Mesodermal cell (in vitro differentiated cells): ENCODE data around the gene LHX3.

Source experiments
- H3K27ac ChIP-seq: 2 replicates; pipeline ENCODE4 v1.7.0; 2013; ENCODE audit warnings: mild to moderate bottlenecking, low read depth, low read length, moderate library complexity; ENCODE audit not compliant: severe bottlenecking
- H3K36me3 ChIP-seq: 2 replicates; pipeline ENCODE4 v1.7.1; 2013; ENCODE audit warnings: mild to moderate bottlenecking, low read length, moderate library complexity; ENCODE audit not compliant: control insufficient read depth, insufficient read depth
- H3K4me1 ChIP-seq: one replicate; pipeline ENCODE4 v1.7.1; 2013; ENCODE audit warnings: mild to moderate bottlenecking, low read length; ENCODE audit not compliant: insufficient read depth, control insufficient read depth, poor library complexity, severe bottlenecking
- H3K4me3 ChIP-seq: 2 replicates; pipeline ENCODE4 v1.7.0; 2013; ENCODE audit warnings: low read length, control low read depth, mild to moderate bottlenecking; ENCODE audit not compliant: insufficient read depth, poor library complexity, severe bottlenecking; ENCODE audit errors: extremely low read depth
- H3K9me3 ChIP-seq: 2 replicates; pipeline ENCODE4 v1.7.1; 2013; ENCODE audit warnings: mild to moderate bottlenecking, low read length, moderate library complexity; ENCODE audit not compliant: control insufficient read depth
- WGBS, 2 experiments: methylation state at CpG; one replicate each; pipeline ENCODE4 v1.1.5; 2013; ENCODE audit warnings: missing lambda C conversion rate in 2 of 2; ENCODE audit not compliant: insufficient coverage in 2 of 2; 5-methylcytosine and 5-hydroxymethylcytosine counted together

LHX3 gene

GRCh38 chr9:136223871-136224640, 19.1 kb upstream of the LHX3 start:
- Histone ChIP-seq H3K9me3 (no peaks in the 10 kb centered on the region), H3K27ac (no peak overlapping the region), H3K36me3 (peaks cover 17% of the 10 kb centered on the region), H3K4me3 (no peak overlapping the region), H3K4me1 (peaks cover 22% of the 10 kb centered on the region)
- 98 to 99% methylated on average over 24 to 25 of the region's 30 CpGs for WGBS, 2 experiments

- WGBS, 2 experiments: 95 to 99% methylated on average over 13 of the region's 13 CpGs
- H3K9me3 ChIP-seq: no peaks in the 10 kb centered on the region
- H3K27ac ChIP-seq: no peak overlapping the region
- peaks cover 22% of the 10 kb centered on the region for H3K36me3 ChIP-seq
- H3K4me3 ChIP-seq: no peak overlapping the region
- H3K4me1 ChIP-seq: peaks cover 13% of the 10 kb centered on the region
These were observed 18.0 kb upstream of the LHX3 start for GRCh38 chr9:136222906-136223285.

DNA sequence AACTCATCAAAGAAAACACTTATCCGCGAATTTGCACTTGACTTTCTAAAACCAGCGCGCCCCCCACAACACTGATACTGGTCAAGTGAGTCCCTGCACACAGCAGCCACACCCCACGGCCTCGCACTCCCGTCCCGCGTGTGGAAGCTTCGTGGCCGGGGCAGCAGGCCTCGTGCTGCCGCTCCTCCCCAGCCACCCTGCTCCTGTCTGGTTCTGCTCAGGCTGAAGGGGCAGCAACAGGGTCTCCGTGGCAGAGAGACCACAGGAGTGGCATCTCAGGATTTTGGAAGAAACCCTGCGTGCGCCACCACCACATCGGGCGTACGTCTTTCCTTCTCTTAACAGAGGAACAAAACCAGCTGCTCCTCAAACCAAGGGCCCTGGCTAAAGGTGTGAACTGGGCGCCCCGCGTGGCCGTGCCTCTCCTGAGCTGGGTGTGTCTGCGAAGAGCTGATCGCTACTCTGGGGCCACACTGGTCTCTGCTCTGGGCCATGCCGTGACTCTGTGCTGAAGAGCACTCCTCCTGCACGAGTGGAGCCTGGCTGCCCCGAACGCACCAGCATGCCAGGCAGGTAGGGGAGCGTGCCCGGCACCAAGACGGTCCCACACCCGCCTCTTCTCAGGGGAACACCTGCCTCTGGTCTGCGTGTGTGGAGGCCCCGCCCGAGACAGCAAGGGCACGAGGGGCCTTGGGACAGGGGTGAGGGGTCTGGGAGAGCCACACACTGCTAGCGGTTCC, 17.4 kb upstream of the LHX3 start:
- Histone ChIP-seq H3K4me3 (no peak overlapping the region), H3K4me1 (peaks cover 13% of the 10 kb centered on the region), H3K27ac (no peak overlapping the region), H3K9me3 (no peaks in the 10 kb centered on the region), H3K36me3 (peaks cover 22% of the 10 kb centered on the region)
- 94 to 97% methylated on average over 36 to 38 of the region's 38 CpGs for WGBS, 2 experiments

DNA sequence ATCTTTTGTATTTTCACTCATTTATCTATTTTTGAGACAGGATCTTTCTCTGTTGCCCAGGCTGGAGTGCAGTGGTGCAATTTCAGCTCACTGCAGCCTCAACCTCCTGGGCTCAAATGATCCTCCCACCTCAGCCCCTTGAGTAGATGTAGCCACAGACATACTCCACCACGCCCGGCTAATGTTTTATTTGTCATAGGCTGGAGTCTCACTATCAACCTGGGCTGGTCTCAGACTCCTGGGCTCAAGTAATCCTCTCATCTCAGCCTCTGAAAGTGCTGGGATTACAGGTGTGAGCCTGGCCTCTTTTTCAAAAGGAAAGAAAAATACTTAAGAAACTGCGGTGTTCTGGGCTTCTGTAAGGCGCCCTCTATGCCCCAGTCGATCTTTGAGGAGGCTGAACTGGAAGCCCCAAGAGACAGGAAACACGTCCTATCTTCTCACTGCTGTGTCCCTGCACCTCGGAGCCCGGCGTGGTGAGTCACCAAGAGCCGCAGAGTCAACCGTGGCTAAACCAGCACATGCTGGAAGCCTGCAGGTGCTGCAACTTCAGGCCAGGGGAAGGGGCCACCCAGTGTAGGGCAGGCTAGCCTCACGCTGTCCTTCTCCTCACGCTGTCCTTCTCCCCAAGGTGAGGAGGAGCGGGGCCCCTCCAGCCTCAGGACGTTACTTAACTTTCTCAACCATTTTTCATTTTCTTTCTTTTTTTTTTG, 15.2 kb upstream of the LHX3 start:
- H3K9me3 ChIP-seq: no peaks in the 10 kb centered on the region
- no peak overlapping the region for H3K27ac ChIP-seq
- peaks cover 13% of the 10 kb centered on the region for H3K4me1 ChIP-seq
- no peak overlapping the region for H3K4me3 ChIP-seq
- WGBS, 2 experiments: 76 to 82% methylated on average over 12 to 15 of the region's 15 CpGs
- H3K36me3 ChIP-seq: peaks cover 35% of the 10 kb centered on the region

GRCh38 chr9:136219276-136219675, 14.3 kb upstream of the LHX3 start:
- peaks cover 13% of the 10 kb centered on the region for H3K4me1 ChIP-seq
- peaks cover 3% of the 10 kb centered on the region for H3K9me3 ChIP-seq
- no peak overlapping the region for H3K4me3 ChIP-seq
- H3K36me3 ChIP-seq: peaks cover 40% of the 10 kb centered on the region
- H3K27ac ChIP-seq: no peak overlapping the region
- WGBS, 2 experiments: 87 to 96% methylated on average over 8 of the region's 13 CpGs

- Histone ChIP-seq H3K27ac (no peak overlapping the region), H3K4me3 (no peak overlapping the region), H3K4me1 (peaks cover 13% of the 10 kb centered on the region), H3K9me3 (peaks cover 5% of the 10 kb centered on the region), H3K36me3 (peaks cover 46% of the 10 kb centered on the region)
- WGBS, 2 experiments: 88 to 95% methylated on average over 12 to 13 of the region's 15 CpGs
These were observed 13.7 kb upstream of the LHX3 start for GRCh38 chr9:136218673-136219072.

GRCh38 chr9:136218271-136218670, 13.3 kb upstream of the LHX3 start:
- H3K36me3 ChIP-seq: peaks cover 46% of the 10 kb centered on the region
- H3K27ac ChIP-seq: no peak overlapping the region
- H3K9me3 ChIP-seq: peaks cover 5% of the 10 kb centered on the region
- H3K4me1 ChIP-seq: peaks cover 13% of the 10 kb centered on the region
- 94 to 99% methylated on average over 8 to 9 of the region's 16 CpGs for WGBS, 2 experiments
- H3K4me3 ChIP-seq: no peak overlapping the region

- peaks cover 5% of the 10 kb centered on the region for H3K9me3 ChIP-seq
- no peak overlapping the region for H3K27ac ChIP-seq
- peaks cover 13% of the 10 kb centered on the region for H3K4me1 ChIP-seq
- H3K36me3 ChIP-seq: peaks cover 41% of the 10 kb centered on the region
- H3K4me3 ChIP-seq: no peak overlapping the region
- WGBS, 2 experiments: 90% methylated on average over 31 of the region's 37 CpGs
These were observed 11.8 kb upstream of the LHX3 start for GRCh38 chr9:136216541-136217244.

- Histone ChIP-seq H3K27ac (no peak overlapping the region), H3K36me3 (peaks cover 57% of the 10 kb centered on the region), H3K9me3 (peaks cover 5% of the 10 kb centered on the region), H3K4me3 (no peak overlapping the region), H3K4me1 (no peaks in the 10 kb centered on the region)
- WGBS, 2 experiments: 96 to 99% methylated on average over 6 to 7 of the region's 9 CpGs
These were observed 8.8 kb upstream of the LHX3 start for GRCh38 chr9:136213733-136214132.

DNA sequence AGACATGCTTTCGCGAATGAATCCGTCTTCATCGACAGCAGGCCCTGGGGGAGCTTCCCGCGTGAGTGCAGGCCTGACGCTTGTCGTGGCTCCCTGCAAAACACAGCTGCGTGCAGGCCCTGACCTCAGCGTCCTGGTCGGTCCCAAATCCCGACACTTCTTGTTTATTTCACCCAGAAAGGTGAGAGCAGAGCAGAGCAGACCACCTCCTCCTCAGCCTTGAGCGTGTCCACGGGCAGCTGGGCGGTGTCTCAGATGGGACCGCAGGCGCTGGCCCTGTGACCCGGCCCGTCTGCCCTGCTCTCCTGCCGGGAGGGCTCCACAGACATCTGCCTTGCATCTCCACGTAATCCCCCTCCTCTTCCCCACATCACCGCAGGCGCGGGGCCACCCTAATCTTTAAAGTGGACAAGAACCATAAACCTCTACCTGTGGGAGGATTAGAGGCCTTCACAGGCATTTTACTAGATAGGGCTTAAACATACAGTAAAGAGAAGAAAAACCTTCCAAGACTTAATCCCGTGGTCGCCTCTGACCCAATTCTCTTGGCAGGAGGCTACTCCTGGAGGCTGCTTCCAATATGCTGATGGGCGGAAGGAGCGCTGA, 7.5 kb upstream of the LHX3 start:
- Histone ChIP-seq H3K36me3 (peaks cover 56% of the 10 kb centered on the region), H3K4me3 (no peak overlapping the region), H3K9me3 (peaks cover 5% of the 10 kb centered on the region), H3K27ac (no peak overlapping the region), H3K4me1 (no peaks in the 10 kb centered on the region)
- WGBS, 2 experiments: 94 to 96% methylated on average over 23 to 27 of the region's 28 CpGs
